NCI-H524 (cell line): ENCODE measurements around the gene SEMA5B.
A peak's percentile ranks its signal among the peaks of the same experiment; 100 is the strongest.

Experiments used
- DNase-seq, 2 experiments: peaks; one replicate each; lab custom pipeline; 2025; lab: John Stamatoyannopoulos, UW

SEMA5B gene

GRCh38 chr3:122893282-122893681, 134.3 kb downstream of the SEMA5B start:
- DNase-seq, result no peak

- no peak for DNase-seq
These were observed 135.2 kb downstream of the SEMA5B start for GRCh38 chr3:122892118-122892960.

GRCh38 chr3:122890720-122891220, 136.8 kb downstream of the SEMA5B start:
- no peak for DNase-seq

DNA sequence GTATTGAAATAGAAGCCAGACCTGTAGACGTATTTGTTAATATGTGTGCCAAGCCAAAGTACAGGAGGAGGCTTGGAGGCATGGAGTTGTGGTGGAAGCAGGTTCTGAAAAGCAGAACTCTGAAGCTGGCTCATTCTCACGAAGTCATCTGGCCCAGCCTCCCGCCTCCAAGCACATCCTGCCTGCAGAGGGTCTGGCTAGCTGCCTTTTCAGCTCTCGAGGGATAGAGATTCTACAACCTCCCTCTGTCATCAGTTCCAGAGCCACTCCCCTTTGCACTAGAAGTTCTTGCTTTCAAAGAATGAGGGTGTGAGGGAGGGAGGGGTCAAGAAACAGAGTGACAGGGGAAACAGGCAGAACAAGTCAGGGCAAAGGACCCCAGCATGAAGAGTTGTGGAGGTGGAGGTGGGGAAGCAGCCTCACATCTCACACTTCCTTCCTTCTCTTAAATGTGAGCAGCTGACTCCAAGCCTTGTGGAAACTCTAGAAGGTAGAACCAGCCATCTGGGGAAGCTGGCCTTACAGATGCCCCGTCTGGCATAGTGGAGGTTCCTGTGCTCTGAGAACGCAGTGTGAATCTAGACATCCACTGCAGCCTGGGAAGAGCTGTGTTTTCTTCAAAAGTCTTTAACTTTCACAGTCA, 137.4 kb downstream of the SEMA5B start:
- DNase-seq, result peak in 1 of 2 experiments; percentile 39

DNA sequence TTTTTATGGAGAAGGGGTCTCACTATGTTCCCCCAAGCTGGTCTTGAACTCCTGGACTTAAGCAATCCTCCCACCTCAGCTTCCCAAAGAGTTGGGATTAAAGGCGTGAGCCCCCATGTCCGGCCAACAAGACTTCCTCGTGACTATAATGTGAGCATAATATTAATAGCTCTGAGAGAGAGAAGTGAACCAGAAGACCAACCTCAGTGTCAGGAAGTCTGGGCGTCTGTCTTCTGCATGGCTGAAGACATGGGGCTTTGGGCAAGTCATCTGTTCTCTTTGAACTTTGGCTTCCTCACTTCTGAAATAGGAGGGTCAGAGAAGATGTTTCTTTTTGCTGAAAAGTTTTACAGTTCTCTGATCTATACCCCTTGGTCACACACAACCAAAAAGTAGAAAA, 140.6 kb downstream of the SEMA5B start:
- DNase-seq, result no peak

GRCh38 chr3:122886251-122886650, 141.3 kb downstream of the SEMA5B start:
- DNase-seq, result no peak

DNA sequence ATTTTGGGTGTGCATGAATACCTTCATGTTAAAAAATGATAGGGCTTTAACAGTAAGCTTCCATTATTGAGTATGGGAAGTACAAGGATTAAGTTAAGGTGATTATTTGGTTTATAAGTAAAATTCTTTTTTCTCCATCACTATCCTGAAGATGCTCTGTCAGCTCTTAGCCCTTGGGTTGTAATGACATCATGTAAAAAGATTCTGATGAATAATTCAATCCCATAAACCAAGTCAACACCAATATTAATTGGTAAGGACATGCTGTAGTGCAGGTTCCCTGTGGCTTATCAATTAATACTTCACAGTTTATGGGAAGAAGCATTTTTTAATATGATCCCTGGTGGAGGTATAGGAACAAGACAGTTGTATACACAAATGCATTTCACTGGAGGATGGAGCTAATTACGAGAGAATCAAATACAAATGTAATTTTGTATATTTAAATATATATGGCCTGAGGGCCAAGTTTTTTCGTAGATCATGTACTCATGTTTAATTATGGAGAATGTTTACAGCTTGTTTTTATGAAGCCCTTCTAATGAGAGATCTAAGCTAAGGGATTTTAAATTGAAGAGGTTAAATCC, 145.1 kb downstream of the SEMA5B start:
- DNase-seq, result no peak

GRCh38 chr3:122880624-122881023, 146.9 kb downstream of the SEMA5B start:
- DNase-seq, result no peak

DNA sequence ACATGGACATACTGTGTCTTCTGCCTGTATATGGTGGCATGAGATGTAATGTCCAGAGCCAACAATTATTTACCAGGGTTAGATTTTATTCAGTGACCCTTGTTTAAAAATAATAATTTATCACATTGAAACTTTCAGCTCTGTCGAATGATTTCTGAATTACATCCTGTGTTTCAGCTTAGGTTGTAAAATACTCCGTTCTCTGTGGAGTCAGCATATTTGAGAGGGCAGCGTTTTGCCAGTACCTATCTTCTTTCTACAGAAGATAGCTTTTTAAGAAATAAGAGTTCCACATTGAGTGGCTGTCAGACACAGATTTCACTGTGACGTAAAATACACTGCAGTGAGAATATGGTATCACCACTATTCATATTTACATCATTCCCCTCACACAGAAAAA, 147.4 kb downstream of the SEMA5B start:
- DNase-seq, result no peak

- DNase-seq, result no peak
These were observed 151.9 kb downstream of the SEMA5B start for GRCh38 chr3:122875547-122876127.

DNA sequence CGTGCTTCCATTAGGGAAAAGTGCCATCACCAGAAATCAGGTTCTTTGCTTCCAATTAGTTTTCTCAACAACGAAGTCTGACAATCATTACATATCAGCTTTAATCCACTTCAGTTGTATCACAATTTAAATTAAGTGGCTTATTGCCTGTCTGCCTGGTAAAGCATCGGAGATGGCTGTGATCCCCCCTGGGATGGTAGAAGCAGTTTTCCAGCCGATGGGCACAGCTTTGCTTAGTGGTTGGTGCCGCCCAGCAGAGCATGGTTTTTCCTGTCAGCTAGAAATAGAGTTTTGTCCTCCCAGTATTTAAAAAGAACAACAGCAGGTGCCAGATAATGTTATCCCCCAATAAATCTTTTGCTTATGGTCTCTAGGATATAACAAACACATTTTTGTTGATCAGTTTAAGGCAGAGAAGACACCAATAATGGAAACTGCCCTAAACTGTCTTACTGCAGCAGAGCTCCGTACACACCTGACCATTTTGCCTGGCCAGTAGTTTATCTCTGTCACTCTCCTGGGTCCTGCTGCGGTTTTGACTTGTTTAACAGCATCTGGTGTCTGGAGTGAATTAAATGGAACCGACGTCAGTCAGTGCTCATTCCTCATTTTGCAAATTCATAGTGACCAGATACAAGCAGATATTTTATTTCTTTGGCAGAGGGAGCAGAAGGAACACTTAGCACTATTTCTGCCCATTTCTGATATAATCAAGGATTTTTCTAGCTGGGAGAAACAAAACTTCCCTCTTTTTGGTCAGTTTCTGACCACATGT, 153.6 kb downstream of the SEMA5B start:
- peak; percentile 17 to 67 for DNase-seq

GRCh38 chr3:122868322-122868721, 159.2 kb downstream of the SEMA5B start:
- DNase-seq, result no peak

GRCh38 chr3:122864498-122864897, 163.1 kb downstream of the SEMA5B start:
- no peak for DNase-seq

DNA sequence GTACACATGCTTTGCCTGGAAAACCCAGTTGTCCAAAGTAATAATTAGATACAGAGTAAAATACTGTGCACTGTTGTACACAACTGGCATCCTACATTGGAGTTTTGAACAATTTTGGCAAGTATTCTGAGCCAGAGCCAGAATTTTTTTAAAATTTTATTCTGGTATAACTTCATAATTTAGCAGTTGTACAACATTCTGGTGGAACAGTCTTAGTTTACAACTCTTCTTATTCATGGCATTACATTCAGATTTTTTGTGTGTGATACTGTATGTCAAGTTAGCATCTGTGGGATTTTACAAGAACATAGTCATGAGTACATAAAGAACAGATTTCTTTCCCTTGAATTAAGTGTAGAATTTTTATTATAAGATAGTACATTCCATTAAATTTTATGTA, 165.2 kb downstream of the SEMA5B start:
- no peak for DNase-seq
